NCI-H460 (cell line): ENCODE results near the gene BNC2. TPM values are rescaled to one million over a fixed set of nuclear protein-coding genes. Genes with fewer than 3 reads are reported as not detected.

Source experiments
- DNase-seq: peaks from one replicate; pipeline ENCODE4 v3.0.0-alpha.2; 2016; ENCODE audit warnings: low read depth; ENCODE audit errors: extremely low read depth
- total RNA-seq: library from RNA; depleted of rRNA; stranded (reverse); fragments of >200 nt; shearing (Covaris generic); gene quantifications from 2 replicates; pipeline ENCODE4 v1.2.3, GENCODE V29; 2014

Gene BNC2
- total RNA-seq, 1 experiment from 2014 or later: 5.7 TPM

DNA sequence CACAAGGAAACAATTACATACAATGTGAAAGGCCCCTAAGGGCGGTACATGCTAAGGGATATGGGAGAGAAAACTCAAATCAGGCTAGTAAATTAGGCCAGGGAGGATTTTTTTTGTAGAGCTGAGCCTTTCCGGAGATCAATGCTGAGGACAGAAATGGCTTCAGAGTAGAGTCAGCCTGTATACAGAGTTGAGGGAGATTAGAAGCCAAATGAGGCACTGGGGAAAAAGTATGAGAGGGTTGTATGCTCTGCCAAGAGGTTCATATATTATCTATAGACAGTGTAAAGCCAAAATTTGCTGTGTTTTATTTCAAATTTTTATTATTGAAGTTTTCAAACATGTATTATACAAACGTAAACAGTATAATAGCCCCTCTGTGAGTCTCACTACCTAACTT, 103.1 kb downstream of the BNC2 start:
- DNase-seq: no peak

- no peak for DNase-seq
Measured at GRCh38 chr9:16763946-16764345, 106.5 kb downstream of the BNC2 start.

DNA sequence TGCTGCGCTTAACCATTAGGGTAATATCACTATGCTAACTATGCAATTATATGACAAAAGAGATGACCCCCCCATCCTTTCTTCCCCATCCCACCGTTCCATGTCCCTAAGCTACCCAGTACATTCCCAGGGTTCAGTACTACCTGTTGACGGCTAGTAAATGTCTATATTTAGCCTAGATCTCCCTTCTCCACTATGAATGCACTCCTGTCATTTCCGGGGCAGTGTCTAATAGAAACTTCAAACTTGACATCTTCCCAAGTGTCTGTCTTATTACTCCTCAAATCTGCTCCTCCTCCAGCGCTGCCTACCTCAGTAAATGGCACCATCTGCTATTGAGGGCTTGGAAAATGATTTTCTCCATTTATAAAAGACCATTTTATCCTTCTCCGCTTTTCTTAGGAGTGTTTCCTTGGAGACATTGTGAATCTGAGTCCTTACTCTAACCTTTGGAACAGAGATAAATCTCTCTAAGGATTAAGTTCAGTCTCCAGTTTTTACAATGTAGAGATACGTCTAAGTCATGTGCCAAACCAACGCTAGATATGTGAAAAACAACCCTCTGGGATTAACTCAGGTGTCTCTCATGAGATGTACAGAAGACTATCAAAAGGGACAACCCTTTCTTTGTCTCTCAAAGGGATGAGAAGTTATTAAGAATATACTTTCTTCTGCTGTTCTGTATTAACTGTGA, 114.9 kb downstream of the BNC2 start:
- DNase-seq: no peak

GRCh38 chr9:16754662-16755061, 115.8 kb downstream of the BNC2 start:
- no peak for DNase-seq

- no peak for DNase-seq
Measured at GRCh38 chr9:16753256-16753655, 117.2 kb downstream of the BNC2 start.

GRCh38 chr9:16752601-16753000, 117.9 kb downstream of the BNC2 start:
- DNase-seq: no peak

DNA sequence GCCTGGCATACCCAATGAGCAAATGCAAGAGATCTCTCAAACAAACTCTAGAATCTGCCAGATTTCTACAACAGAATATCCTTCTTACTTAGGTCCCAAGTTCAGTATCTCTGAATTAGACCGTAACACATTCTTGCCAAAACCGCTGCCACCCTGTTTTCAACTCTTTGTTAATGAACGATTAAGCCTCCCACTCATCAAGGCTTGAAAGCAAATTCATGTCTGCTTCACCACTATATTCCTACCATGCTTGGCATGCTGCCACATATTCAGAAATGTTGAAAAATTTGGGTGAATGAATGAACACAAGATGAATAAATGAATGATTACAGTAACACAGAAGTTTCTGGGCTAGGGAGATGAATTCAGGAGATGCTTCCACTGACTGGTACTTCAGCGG, 119.9 kb downstream of the BNC2 start:
- DNase-seq: no peak

GRCh38 chr9:16745359-16745758, 125.1 kb downstream of the BNC2 start:
- no peak for DNase-seq

DNA sequence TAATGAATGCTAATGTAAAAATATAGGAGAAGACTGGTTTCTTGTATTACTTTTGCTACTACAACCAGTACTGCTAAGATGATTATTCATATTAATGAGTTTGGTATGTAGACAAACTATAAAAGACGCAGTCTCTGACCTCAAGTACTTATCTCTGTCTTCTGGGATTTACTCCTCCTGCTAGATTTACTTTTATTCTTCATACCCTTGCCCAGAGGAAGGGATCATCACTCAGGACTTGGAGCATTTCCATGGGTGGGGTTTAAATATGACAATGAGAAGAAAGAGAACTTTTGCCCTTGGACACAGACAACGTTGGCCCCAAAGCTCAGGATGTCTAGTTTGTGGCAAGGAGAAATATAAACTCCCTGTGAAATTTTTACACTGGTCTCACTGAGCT, 126.1 kb downstream of the BNC2 start:
- no peak for DNase-seq

DNA sequence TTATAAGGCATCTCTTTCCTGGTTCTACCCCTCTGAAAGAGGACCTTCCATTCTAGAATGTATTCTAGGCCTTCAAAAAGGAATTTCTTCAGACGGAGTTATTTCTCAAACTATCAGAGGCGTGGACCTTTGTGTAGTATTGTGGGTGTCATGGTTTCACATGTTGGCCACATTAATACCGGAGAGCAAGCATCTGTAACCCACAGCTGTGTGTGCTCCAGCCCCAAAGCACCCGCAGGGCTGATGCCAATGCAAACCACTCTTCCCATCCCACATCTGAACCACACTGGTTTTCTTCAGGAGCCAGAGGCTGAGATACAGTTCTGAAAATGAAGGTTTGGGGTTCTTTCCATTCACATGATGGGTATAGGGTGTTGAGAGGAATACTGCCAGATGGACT, 127.1 kb downstream of the BNC2 start:
- DNase-seq: no peak

DNA sequence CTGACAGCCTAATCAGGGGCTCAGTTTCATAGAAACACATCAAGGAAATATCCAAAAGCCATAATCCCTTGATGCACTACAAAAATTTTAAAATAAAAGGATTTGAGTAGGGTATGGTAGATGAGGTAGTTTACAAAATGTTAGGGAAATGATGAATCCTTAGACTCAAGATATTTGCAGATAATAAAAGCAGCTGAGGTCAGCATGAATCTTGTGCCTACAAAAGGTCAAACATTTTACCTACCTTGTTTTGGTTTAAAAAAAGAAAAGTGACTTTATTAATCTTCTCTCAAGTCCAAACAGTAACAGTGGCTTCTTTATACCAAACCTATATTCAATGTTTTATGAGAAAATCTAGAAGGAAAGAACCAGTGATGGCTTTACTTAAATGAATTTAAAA, 135.5 kb downstream of the BNC2 start:
- DNase-seq: no peak

GRCh38 chr9:16732546-16732945, 137.9 kb downstream of the BNC2 start:
- DNase-seq: no peak

DNA sequence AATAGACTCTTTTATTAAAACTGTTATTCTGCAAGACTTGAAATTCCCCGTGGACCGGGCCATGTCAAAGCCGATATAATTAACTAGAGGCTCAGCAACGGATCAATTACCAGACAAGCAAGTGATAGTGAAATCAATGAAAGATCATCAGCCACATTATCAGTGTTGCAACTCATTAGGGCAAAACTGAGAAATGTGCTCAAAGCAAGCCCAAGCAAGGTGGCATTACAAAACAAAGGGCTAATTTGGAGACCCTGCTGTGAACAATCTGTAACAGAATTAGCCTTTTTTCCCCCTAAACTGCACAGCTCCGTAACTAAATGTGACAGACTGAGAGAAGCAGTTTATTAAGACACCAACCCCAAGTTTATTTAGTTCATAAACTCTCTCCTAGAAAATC, 140.3 kb downstream of the BNC2 start:
- DNase-seq: no peak

GRCh38 chr9:16729651-16730050, 140.8 kb downstream of the BNC2 start:
- no peak for DNase-seq

- no peak for DNase-seq
Measured at GRCh38 chr9:16728137-16728508, 142.3 kb downstream of the BNC2 start.

DNA sequence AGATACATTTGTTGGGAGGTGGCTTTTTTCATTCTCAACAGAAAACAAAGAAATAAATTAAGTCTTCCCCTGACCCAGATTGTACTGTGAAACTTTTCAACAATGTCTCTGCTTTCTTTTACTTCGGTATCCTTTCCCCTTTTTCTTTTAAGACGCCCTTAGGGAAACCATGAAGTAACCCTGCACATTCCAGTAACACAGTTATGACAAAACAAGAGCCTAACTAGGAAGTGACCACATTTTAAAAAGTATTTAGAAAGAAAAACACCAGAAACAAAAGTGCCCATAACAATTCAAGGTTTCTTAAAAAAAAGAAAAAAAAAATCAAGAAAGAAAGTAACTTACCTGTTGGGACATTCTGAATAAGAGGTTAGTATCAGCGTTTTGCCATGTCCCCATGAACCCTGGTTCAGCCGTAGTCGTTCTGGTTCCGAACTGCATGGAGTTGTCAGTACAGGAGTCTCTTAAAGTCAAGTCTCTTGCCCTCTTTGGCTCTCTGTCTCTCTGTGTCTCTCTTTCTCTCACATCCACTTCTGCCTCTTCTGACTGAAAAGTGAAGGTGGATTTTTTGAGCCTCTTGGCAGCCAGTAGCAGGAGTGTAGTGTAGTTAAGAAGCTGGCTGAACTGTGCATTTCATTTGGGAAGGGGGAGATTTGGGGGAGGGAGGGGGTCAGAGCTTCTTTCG, 142.9 kb downstream of the BNC2 start:
- no peak for DNase-seq

GRCh38 chr9:16726718-16727451, 143.6 kb downstream of the BNC2 start:
- DNase-seq: peak; percentile 47

- no peak for DNase-seq
Measured at GRCh38 chr9:16726029-16726428, 144.4 kb downstream of the BNC2 start.

DNA sequence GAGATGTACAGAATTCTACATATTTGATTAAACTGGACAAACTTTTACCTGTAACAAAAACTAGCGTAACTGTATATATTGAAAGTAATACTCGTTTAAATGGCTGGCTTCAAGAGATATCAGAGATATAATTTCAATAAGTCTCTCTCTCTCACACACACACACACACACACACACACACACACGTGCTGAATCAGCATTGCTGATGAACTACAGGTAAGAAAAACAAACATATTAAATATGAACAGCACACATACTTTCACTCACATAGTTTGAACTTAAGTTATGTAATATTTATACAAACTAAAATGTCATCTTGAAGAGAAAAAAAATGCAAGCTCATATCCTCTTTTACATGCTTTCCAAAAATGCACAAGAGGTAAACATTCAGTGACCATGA, 145.4 kb downstream of the BNC2 start:
- DNase-seq: no peak

DNA sequence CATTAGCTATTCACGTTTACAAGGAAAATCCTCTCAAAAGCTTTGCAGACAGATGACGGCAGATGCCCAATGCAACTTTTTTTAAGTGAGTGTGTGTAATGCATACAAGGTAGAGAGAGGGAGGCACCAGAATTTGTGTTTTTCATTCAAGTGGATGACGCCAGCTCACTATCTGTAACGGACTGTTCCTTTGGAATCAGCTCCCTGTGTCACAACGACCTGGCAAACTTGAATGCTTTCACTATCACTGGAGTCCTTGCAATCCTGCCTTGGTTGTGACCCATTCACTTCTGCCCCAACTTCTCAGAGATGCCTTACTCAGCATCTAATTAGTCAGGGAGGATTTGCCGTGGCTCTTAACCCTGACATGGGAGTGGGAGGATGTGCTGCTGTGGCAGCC, 148.5 kb downstream of the BNC2 start:
- DNase-seq: peak; percentile 74

- no peak for DNase-seq
Measured at GRCh38 chr9:16720386-16720785, 150.1 kb downstream of the BNC2 start.

DNA sequence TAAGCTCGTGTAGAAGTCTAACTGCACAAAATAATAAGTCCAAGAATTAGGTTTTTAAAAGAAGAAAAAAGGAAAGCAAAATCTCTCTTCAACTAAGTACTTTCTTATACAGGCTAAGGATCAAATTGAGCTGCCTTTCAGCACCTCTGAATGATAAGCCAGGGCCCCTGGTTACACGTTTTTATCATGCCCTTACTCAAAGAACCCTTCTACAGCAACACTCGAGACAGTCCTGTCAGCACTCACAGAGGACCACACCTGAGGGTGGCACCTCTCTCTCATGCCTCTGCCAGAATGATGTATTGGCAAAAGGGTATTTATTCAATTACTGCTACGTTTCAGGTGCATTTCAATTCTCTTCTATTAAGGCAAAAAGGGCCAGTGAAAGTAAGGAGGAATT, 150.5 kb downstream of the BNC2 start:
- DNase-seq: no peak
